Adrenal gland (tissue), 12 donors: ENCODE measurements around the gene FGD3. TPM values are rescaled to one million over a fixed set of nuclear protein-coding genes. Genes with fewer than 3 reads are reported as not detected.

Source experiments
- DNase-seq, 7 donors: peaks; one replicate each; pipeline ENCODE4 v3.0.0-alpha.2; 2019 to 2020
- H3K27ac ChIP-seq, 5 donors: fragments of 200-600 bp; sonication (generic) in 4 of 5; 1 replicate in 3 of 5; 2 replicates in 2 of 5; pipeline versions ENCODE4 v1.5.1 to v1.8.0; 2016 to 2020; ENCODE audit warnings: mild to moderate bottlenecking in 1 of 5
- H3K27me3 ChIP-seq: fragments of 200-600 bp; 2 replicates; pipeline ENCODE4 v1.8.0; 2021
- H3K36me3 ChIP-seq, 2 donors: fragments of 200-600 bp; replicated peaks in 1 of 2; 1 replicate in 1 of 2; 2 replicates in 1 of 2; pipeline versions ENCODE4 v1.5.1 to v1.8.0; 2018 to 2022
- H3K4me1 ChIP-seq, 2 donors: fragments of 200-600 bp; replicated peaks in 1 of 2; 1 replicate in 1 of 2; 2 replicates in 1 of 2; pipeline versions ENCODE4 v1.5.1 to v1.8.0; 2018 to 2021
- H3K4me3 ChIP-seq, 4 donors: fragments of 200-600 bp; sonication (generic) in 3 of 4; one replicate each; pipeline ENCODE4 v1.5.1; 2016 to 2018
- H3K9me3 ChIP-seq, 3 donors: fragments of 200-600 bp; sonication (generic) in 1 of 3; replicated peaks in 1 of 3; 1 replicate in 2 of 3; 2 replicates in 1 of 3; pipeline versions ENCODE4 v1.5.1 to v1.8.0; 2016 to 2021
- CTCF ChIP-seq, 6 experiments: fragments of 450-650 bp in 4 of 6; fragments of 200-600 bp in 2 of 6; sonication (generic) in 1 of 6; IDR thresholded peaks; 1 replicate in 5 of 6; 2 replicates in 1 of 6; pipeline versions ENCODE4 v1.5.1 to v1.8.0; 2016 to 2021; ENCODE audit warnings: antibody characterized with exemption in 6 of 6, mild to moderate bottlenecking in 2 of 6, moderate library complexity in 1 of 6
- POLR2A ChIP-seq, 2 donors: fragments of 450-650 bp; IDR thresholded peaks; one replicate each; pipeline ENCODE4 v1.6.1; 2017; ENCODE audit warnings: antibody characterized with exemption in 2 of 2, mild to moderate bottlenecking in 2 of 2, moderate library complexity in 1 of 2
- WGBS, 4 donors: extraction: QIAGEN DNeasy Blood & Tissue Kit in 2 of 4; methylation state at CpG; one replicate each; pipeline versions ENCODE4 v1.1.5 to v1.1.7; 2013 to 2017; 5-methylcytosine and 5-hydroxymethylcytosine counted together
- intact Hi-C, 2 donors: fragments of 100-400 bp; cut with DNase I; formaldehyde crosslinking; loops; one replicate each; pipeline versions ENCODE4 v1.14.1 to v1.15.0; 2022 to 2023
- polyA plus RNA-seq, 3 donors: library from polyadenylated mRNA; stranded (reverse); fragments of 200-250 nt in 2 of 3; fragments of 350-450 nt in 1 of 3; fragmentation: Illumina TruSeq in 1 of 3; extraction: RNeasy Lipid Tissue Mini Kit (QIAGEN cat#74804) in 1 of 3; gene quantifications; one replicate each; pipeline ENCODE4 v1.2.3, GENCODE V29; 2013 to 2014
- total RNA-seq, 9 donors: library from RNA; depleted of rRNA in 4 of 9; stranded (reverse); fragments of >200 nt in 4 of 9; fragments of 120-200 nt in 1 of 9; fragmentation: NEBNext Ultra II Directional in 1 of 9; extraction: Animal tissue kit (Norgen Biotek cat#: 25700) in 1 of 9; gene quantifications; one replicate each; pipeline versions ENCODE4 v1.1.0 to v1.2.4, GENCODE V29; 2013 to 2023
- donor health status: healthy with polysubstance abuse.
- donor health status: Bipolar disorder and iron deficiency.
- donor health status: DM: yes; HTN: yes; CAD: no.
- donor health status: DM: no; HTN: no; CAD: no.
- donor health status: DM: no; HTN: no; CAD: no.
- donor health status: DM: yes; HTN: yes; CAD: no.

FGD3 gene
- total and polyA plus RNA-seq, 12 donors, result 0.89 to 7.6 (median 5.6) TPM

GRCh38 chr9:93038918-93039317 lies 91.6 kb downstream of the FGD3 start:
- no peak overlapping the region for H3K4me3 ChIP-seq

GRCh38 chr9:93039456-93039855 lies 92.1 kb downstream of the FGD3 start:
- DNase-seq, result no peak
- Histone ChIP-seq H3K27ac (no peak overlapping the region), H3K27me3 (no peaks in the 10 kb centered on the region), H3K9me3 (no peaks in the 10 kb centered on the region), H3K4me3 (no peak overlapping the region), H3K36me3 (no peaks in the 10 kb centered on the region), H3K4me1 (no peaks in the 10 kb centered on the region)
- TF ChIP-seq CTCF (IDR thresholded peaks at IDR 0.05), result no peak
- no peak for TF ChIP-seq POLR2A (IDR thresholded peaks at IDR 0.05)
- WGBS, 4 donors, result 85 to 100% (median 89%) methylated on average over 1 to 6 of the region's 6 CpGs; no CpG with 5 or more reads in 1 of the 4 donors
- intact Hi-C loops, result no loop called here

More at GRCh38 chr9:93038918-93039317, 91.6 kb downstream of the FGD3 start:
- no peak for TF ChIP-seq CTCF (IDR thresholded peaks at IDR 0.05)
- TF ChIP-seq POLR2A (IDR thresholded peaks at IDR 0.05), result no peak
- Histone ChIP-seq H3K36me3 (no peaks in the 10 kb centered on the region), H3K4me1 (no peaks in the 10 kb centered on the region), H3K27me3 (no peaks in the 10 kb centered on the region), H3K27ac (no peak overlapping the region), H3K9me3 (no peaks in the 10 kb centered on the region)
- WGBS, 4 donors, result 84 to 89% (median 84%) methylated on average over 6 of the region's 6 CpGs
- DNase-seq, result no peak
- intact Hi-C loops, result no loop called here

- Histone ChIP-seq H3K27me3 (no peaks in the 10 kb centered on the region), H3K27ac (no peak overlapping the region), H3K36me3 (no peaks in the 10 kb centered on the region), H3K4me3 (no peak overlapping the region), H3K9me3 (no peaks in the 10 kb centered on the region), H3K4me1 (no peaks in the 10 kb centered on the region)
- TF ChIP-seq CTCF (IDR thresholded peaks at IDR 0.05) (no peak), POLR2A (IDR thresholded peaks at IDR 0.05) (no peak)
- WGBS, 4 donors, result 80 to 100% (median 91%) methylated on average over 1 to 10 of the region's 10 CpGs
- no peak for DNase-seq
- intact Hi-C loops, result no loop called here
Observed at GRCh38 chr9:93039976-93040375, 92.7 kb downstream of the FGD3 start.

- no peaks in the 10 kb centered on the region for H3K27me3 ChIP-seq
- H3K36me3 ChIP-seq, result no peaks in the 10 kb centered on the region
- H3K9me3 ChIP-seq, result no peaks in the 10 kb centered on the region
- 84 to 100% (median 96%) methylated on average over 3 to 7 of the region's 7 CpGs for WGBS, 4 donors
- no peaks in the 10 kb centered on the region for H3K4me1 ChIP-seq
- H3K4me3 ChIP-seq, result no peak overlapping the region
- DNase-seq, result no peak
- TF ChIP-seq CTCF (IDR thresholded peaks at IDR 0.05), result no peak
- TF ChIP-seq POLR2A (IDR thresholded peaks at IDR 0.05), result no peak
- intact Hi-C loops, result no loop called here
- H3K27ac ChIP-seq, result no peak overlapping the region
Observed at GRCh38 chr9:93040409-93040808, 93.1 kb downstream of the FGD3 start.
